ENCODE data around the gene P4HA1.
"Not testable (repeated sequence)": the region's sequence is repeated elsewhere in the genome, so short reads cannot be mapped to it uniquely, and the experiment has no call there.

The P4HA1 gene

DNA sequence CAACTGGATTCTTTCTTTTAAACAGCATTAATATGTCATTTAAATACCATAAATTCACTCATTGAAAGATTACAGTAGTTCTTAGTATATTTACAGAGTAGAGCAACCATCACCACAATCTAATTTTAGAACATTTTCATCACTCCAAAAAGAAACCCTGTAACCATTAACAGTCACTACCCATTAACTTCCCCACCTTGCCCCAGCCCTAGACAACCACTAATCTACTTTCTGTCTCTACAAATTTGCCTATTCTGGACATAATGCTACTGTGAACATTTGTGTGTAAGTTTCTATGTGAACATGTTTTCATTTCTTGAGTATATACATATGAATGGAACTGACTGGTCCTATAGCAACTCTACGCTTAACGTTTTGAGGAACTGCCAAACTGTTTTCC is 42.4 kb downstream of the P4HA1 start:
- Histone ChIP-seq H3K4me3 (no peak overlapping the region), H3K27ac (no peak overlapping the region)

DNA sequence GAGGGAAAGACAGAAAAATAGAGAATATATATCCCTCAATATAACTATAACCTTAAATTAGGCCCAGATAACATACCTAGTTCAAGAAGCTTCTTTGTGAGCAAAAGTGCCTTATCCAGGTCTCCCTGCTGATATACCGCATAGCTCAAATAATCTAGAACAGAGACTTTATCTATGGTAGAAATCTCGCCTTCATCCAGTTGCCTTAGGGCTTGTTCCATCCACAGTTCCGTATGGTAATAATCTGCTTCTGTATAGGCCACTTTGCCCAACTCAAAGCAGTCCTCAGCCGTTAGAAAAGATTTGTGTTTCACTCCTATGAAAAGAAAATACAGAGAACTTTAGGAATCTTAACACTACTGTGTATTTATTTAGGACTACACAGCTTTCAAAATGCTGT is 43.4 kb downstream of the P4HA1 start:
- Histone ChIP-seq H3K27ac (no peak overlapping the region), H3K4me3 (no peak overlapping the region)

DNA sequence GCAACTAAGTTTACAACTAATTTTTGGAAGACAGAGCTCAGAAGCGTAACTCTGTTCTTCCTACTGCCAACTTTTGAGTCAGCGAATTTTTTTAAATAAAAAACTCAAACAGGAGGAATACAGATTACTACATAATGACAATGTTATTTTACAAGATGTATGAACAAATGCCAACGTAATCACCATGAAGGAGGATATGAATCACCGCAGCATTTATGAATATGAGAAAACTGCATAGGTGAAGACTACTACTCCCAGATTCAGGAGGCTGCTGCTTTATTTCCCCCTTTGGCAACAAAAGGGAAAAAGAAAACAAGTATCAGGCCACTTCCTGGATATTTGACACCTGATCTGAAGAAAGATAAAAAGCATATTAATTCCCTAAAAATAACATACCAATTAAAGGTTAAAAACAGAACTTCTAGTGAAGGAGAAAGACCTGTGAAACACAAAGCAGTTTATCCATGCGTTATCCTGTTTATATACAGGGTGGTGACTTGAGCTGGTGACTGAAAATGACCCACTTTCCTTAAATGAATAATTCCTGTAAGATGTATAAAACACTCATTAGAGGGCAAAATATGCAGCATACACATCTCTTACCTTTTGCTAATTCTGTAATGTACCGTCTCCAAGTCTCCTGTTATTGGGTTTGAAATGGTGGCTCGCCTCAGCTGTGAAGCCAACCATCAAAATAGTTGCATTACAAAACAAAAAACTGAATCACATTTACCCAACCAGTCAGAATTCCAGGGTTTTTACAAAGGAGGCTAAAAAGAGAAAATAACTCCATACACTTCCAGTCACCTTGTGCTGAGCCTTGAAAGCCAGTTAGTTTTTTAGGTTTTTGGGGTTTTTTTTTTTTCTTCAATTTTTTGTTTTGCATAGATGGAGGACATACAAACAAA is 52.0 kb downstream of the P4HA1 start:
- peak overlapping the region in 5 of 21 experiments; percentile 1 to 62 (median 14) for H3K27ac ChIP-seq
- no peak overlapping the region for H3K4me3 ChIP-seq

DNA sequence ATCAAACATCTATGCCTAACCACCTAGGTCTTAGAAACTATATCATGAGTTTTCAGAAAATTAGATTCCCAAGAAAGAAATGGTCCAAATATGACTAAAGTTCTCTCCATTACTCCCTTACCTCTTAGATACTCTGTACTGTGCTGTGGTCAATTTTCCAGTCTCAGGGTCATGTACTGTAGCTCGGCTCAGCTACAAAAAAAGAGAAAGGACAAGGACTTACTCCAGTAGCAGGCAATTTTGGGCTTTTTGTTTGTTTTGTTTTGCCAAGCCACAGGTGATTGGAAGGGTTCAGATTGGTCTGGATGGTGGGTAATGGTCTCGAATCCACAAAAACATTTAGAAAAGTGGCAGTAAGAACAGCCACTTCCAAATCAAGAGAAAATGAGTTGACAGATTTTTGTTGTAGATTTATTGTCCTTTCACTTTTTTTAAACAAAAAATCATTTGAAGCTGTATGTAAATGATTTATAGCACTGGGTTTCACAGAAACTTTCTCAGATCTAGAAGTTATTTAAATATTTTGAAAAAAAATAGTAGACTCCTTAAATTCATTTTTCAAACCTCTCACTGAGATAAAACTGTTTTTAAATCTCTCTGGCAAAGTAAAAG is 52.8 kb downstream of the P4HA1 start:
- H3K4me3 ChIP-seq = no peak overlapping the region
- peak overlapping the region in 3 of 21 experiments; percentile 1 to 56 (median 5) for H3K27ac ChIP-seq

DNA sequence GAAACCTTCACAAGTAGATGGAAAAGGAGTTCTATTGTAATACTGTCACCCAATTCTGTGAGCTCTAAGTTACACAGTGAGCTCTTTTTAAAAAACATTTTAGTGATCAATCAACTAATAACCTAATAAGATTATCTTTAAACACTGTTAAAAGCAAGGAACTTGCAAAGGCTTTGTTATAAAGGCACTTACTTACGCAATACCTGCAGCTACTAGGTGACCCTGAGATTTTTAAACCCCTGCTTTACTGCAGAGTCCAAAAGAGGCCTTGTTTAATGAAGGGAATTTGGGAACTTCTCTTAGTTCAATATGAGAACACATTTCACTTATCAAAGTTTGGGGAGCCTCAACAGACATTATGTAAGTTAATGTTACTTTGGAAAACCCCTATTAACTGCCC is 53.3 kb downstream of the P4HA1 start:
- H3K27ac ChIP-seq = no peak overlapping the region
- H3K4me3 ChIP-seq = no peak overlapping the region

DNA sequence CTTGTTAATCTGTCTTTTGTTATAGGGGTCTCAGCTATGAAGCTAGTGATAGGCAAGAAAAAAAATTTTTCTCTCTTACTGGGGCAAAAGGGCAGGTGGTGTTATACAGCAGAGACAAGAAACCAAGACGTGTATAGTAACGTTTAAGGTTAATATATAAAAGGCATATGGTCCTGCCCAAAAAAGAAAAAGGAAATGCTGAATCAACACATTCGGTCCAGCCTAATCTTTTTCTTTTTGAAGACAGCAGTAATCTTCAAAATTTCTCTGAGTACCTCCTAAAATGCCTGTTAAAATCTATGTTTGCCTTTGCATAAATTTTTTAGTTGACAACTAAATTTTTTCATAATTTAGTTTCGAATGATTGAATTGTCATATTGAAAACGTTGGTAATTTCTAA is 54.5 kb downstream of the P4HA1 start:
- no peak overlapping the region for H3K27ac ChIP-seq

DNA sequence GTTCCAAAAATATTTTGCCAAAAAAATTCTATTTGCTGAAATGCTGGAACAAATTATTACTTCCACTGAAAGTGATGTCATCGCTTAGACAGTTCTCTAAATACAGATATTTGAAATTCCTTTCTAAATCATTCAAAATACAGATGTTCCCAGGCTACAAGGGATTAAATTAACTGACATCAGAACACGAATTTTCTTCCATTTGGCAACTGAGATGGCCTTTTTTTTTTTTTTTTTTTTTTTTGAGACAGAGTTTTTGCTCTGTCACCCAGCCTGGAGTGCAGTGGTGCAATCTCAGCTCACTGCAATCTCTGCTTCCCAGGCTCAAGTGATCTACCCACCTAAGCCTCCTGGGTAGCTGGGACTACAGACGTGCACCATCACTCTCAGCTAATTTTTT is 57.0 kb downstream of the P4HA1 start:
- no peak overlapping the region for H3K27ac ChIP-seq
- H3K4me3 ChIP-seq = no peak overlapping the region

More for the DNA sequence above, 54.5 kb downstream of the P4HA1 start:
- no peak overlapping the region for H3K4me3 ChIP-seq

DNA sequence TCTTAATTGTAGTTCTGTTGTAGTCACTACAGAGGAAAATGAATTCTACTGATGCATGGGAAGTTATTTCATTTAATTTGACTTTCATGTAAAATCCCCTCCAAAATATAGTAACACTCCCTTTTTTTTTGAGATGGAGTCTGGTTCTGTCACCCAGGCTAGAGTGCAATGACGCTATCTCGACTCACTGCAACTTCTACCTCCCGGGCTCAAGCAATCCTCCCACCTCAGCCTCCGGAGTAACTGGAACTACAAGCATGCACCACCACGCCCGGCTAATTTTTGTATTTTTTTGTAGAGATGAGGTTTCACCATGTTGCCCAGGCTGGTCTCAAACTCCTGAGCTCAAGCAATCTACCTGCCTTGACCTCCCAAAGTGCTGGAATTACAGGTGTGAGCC is 60.4 kb downstream of the P4HA1 start:
- H3K27ac ChIP-seq = not testable (repeated sequence)

DNA sequence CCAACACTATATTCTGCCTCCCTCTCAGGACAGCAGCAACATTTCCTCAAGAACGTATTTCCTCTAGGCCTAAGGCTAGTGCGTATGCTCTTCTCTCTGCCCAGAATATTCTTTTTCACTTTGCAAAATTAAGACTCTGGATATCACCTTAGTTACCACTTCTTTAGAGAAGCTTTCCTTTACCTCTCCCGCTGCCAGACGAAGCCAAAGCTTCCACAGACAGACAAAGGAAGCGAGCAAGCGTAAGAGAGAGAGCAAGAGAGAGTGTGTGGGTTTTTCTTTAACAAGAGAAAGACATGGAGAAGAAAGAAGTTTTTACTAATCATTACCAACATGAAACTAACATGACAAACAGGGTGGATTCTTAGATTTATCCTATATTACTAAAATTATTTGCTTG is 64.1 kb downstream of the P4HA1 start:
- no peak overlapping the region for H3K4me3 ChIP-seq
- H3K27ac ChIP-seq = no peak overlapping the region

More for the DNA sequence above, 60.4 kb downstream of the P4HA1 start:
- H3K4me3 ChIP-seq = not testable (repeated sequence)

DNA sequence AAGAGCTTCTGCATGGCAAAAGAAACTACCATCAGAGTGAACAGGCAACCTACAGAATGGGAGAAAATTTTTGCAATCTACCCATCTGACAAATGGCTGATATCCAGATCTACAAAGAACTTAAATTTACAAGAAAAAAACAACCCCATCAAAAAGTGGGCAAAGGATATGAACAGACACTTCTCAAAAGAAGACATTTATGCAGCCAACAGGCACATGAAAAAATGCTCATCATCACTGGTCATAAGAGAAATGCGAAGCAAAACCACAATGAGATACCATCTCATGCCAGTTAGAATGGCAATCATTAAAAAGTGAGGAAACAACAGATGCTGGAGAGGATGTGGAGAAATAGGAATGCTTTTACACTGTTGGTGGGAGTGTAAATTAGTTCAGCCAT is 70.0 kb downstream of the P4HA1 start:
- H3K4me3 ChIP-seq, H3K27ac ChIP-seq: not testable (repeated sequence)

DNA sequence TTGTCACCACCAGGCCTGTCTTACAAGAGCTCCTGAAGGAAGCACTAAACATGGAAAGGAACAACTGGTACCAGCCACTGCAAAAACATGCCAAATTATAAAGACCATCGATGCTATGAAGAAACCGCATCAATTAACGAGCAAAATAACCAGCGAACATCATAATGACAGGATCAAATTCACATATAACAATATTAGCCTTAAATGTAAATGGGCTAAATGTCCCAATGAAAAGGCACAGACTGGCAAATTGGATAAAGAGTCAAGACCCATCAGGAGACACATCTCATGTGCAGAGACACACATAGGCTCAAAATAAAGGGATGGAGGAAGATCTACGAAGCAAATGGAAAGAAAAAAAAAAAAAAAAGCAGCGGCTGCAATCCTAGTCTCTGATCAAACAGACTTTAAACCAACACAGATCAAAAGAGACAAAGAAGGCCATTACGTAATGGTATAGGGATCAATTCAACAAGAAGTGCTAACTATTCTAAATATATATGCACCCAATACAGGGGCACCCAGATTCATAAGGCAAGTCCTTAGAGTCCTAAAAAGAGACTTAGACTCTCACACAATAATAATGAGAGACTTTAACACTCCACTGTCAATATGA is 73.1 kb downstream of the P4HA1 start:
- not testable (repeated sequence) for H3K4me3 ChIP-seq, H3K27ac ChIP-seq

DNA sequence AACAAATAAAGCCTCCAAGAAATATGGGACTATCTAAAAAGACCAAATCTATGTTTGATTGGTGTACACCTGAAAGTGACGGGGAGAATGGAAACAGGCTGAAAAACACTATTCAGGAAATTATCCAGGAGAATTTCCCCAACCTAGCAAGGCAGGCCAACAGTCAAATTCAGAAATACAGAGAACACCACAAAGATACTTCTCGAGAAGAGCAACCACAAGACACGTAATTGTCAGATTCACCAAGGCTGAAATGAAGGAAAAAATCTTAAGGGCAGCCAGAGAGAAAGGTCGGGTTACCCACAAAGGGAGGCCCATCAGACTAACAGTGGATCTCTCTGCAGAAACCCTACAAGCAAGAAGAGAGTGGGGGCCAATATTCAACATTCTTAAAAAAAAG is 73.7 kb downstream of the P4HA1 start:
- not testable (repeated sequence) for H3K27ac ChIP-seq, H3K4me3 ChIP-seq

DNA sequence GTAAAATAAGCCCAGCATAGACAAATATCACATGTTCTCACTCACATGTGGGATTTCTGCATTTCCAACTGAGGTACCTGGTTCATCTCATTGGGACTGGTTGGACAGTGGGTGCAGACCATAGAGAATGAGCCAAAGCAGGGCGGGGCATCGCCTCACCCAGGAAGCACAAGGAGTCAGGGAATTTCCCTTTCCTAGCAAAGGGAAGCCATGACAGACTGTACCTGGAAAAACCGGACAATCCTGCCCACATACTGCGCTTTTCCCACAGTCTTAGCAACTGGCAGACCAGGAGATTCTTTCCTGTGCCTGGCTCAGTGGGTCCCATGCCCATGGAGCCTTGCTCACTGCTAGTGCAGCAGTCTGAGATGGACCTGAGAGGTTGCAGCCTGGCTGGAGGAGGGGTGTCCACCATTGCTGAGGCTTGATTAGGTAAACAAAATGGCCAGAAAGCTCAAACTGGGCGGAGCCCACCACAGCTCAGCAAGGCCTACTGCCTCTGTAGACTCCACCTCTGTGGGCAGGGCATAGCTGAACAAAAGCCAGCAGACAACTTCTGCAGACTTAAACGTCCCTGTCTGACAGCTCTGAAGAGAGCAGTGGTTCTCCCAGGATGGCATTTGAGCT is 75.0 kb downstream of the P4HA1 start:
- not testable (repeated sequence) for H3K4me3 ChIP-seq
- peak overlapping the region in 2 of 21 experiments; percentile 38 to 47 for H3K27ac ChIP-seq

DNA sequence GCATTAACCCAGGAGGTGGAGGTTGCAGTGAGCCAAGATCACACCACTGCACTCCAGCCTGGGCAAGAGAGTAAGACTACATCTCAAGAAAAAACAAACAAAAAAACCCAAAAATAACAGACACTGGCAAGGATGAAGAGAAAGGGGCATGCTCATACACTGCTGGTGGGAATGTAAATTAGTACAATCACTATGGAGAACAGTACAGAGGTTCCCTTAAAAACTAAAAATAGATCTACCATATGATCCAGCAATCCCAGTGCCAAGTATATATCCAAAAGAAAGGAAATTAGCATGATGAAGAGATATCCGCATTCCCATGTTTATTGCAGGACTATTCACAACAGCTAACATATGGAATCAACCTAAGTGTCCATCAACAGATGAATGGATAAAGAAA is 75.6 kb downstream of the P4HA1 start:
- H3K27ac ChIP-seq = no peak overlapping the region
- H3K4me3 ChIP-seq = no peak overlapping the region

DNA sequence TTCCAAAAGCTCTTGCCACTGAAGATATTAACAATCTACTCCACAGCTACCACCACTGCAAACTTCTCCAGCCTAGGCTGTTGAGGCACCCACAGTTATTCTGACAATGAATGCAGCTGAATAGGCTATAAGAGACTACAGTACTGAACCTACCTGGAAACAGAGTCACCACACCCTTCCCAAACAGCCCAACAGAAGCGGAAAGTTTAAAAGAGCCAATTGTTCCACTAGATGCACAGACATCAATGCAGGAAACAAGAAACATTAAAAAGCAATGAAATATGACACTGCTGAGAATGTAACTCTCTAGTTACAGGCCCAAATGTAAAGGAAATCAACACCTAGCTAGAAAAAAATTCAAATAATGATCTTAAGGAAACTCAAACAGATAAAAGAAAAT is 77.6 kb downstream of the P4HA1 start:
- Histone ChIP-seq H3K27ac (no peak overlapping the region), H3K4me3 (no peak overlapping the region)

DNA sequence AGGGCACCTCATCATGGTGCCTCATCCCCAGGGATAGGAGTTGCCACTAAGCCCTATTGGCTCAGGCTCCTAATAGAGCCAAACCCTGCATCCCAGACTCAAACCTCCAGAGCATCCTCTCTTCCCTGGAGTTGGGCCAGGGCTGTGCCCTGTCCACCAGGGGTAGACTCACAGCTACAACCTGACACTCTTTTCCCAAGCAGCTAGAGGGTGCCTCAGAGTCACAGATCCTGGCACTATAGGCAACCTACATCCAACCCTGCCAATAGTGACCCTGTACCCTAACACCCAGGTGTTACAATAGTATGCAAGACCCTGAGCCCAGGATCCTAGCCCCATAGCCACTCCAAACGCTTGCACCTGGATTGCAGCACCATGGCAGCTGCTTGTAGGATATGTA is 78.0 kb downstream of the P4HA1 start:
- Histone ChIP-seq H3K4me3 (no peak overlapping the region), H3K27ac (peak overlapping the region in 1 of 21 experiments; percentile 4)

DNA sequence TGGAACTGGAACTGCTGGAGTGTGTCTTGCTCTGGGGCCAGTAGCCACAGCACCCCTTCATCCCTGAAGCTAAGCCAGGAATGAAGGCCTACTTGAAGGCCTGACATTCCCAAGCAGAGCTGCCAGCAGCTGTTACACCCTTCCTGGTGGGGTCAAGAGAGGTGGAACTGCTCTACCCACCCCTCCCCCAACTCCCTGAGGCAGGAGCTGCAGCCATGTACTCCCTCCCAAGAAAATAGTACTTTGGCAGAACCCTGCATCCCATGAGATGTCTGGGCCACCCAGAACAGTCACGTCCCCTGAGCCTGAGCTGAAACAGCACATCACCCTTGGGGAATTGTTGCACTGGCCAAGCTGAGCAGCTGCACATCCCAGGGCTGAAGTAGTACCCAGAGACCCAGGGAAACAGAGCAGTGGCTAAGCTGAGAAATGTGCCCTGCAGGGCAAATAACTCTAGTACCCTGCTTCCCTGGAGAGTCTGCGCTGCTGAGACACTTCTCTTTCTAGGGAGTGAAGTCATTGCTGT is 78.6 kb downstream of the P4HA1 start:
- no peak overlapping the region for H3K4me3 ChIP-seq
- H3K27ac ChIP-seq = peak overlapping the region in 2 of 21 experiments; percentile 4 to 47

DNA sequence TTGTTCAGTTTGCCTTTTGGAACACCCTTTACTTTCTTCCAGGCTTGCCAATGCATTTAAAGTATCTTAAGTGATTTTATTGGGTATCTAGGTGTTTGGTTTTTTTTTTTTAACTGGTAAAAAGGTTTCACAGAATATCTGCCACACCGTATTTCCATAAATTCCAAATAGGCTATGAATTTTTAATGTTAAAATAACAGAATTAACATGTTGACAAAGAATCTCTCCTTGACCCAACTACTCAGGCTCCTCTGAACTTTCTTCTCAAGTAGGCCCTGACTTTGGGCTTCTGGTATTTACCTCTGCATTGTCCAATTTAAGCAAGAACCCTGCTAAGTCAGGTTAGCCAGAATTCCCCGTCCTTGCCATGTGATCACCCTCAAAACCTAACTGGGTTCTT is 80.9 kb downstream of the P4HA1 start:
- H3K27ac ChIP-seq = no peak overlapping the region
- no peak overlapping the region for H3K4me3 ChIP-seq

DNA sequence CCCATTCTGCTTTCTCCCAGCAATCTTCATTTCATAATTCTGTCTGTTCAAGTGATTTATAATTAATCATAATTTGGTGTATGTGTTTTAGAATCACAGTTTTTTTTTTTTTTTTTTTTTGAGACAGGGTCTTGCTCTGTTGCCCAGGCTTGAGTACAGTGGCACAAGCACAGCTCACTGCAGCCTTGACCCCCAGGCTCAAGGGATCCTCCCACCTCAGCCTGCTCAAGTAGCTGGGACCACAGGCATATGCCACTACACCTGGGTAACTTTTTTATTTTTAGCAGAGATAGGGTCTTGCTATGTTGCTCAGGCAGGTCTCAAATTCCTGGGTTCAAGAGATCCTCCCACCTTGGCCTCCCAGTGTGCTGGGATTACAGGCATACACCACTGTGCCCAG is 92.8 kb downstream of the P4HA1 start:
- H3K4me3 ChIP-seq = no peak overlapping the region

DNA sequence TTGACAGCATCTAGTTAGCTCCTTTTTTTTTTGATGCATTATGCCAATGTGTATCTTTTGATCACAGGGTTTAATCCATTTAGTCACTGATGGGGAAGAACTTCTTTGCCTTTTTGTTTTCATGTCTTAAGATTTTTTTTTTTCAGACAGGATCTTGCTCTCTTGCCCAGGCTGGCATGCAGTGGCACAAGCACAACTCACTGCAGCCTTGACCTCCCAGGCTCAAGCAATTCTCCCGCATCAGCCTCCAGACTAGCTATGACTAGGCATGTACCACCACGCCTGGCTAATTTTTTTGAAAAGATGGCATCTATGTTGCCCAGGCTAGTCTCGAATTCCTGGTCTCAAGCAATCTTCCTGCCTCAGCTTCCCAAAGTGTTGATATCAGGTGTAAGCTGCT is 95.7 kb downstream of the P4HA1 start:
- H3K27ac ChIP-seq = no peak overlapping the region
- no peak overlapping the region for H3K4me3 ChIP-seq

More for the DNA sequence above, 92.8 kb downstream of the P4HA1 start:
- no peak overlapping the region for H3K27ac ChIP-seq

Measured in skin epidermis (tissue), 12 donors.